ENCODE data around the gene FKBP10.
A peak's percentile ranks its signal among the peaks of the same experiment; 100 is the strongest.

FKBP10 gene

DNA sequence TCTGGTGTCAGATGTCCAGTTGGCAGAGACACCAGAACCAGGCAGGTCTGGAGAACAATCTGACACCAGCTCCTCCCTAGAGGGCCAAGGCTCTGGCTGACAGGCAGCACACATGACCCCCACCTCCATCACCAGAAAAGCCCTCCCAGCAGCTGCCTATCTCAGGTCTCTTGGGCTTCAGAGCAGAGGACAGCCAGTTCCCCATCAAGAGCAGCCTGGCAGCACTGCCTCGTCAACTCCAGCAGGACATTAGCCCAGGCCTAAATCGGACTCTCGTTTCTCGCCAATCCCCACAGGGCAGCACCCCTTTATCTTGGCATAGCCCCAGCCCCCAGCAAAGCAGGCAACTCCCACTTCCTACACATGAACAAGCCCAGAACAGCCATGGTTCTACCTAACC lies 30.7 kb upstream of the FKBP10 start:
- DNase-seq (ENCODE audit: low spot score): no peak

DNA sequence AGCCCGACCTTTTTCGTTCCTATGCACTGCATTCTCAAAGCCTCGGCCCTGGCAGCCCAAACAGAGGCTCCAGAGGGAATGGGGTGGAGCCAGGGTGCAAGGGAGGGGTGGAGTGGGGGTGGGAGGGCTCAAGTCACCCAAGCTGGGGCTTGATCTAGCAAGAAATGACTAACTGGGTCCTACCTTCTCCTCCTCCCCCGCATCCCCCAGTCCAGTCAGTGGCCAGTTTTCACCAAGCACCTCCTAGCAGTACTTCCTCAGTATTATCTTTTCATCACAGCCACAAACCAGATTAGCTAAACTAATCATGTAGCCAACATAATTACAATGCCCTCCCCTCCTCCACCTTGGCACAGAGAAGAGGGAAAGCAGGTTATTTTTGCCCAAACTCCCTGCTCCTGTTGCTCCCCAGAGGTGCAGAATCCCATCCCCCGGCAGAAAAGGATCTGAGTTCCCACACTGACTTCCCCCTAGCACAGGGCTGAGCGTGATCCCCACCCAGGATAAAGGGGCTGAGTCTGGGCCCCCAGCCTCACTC lies 28.5 kb upstream of the FKBP10 start:
- DNase-seq (ENCODE audit: low spot score): no peak

DNA sequence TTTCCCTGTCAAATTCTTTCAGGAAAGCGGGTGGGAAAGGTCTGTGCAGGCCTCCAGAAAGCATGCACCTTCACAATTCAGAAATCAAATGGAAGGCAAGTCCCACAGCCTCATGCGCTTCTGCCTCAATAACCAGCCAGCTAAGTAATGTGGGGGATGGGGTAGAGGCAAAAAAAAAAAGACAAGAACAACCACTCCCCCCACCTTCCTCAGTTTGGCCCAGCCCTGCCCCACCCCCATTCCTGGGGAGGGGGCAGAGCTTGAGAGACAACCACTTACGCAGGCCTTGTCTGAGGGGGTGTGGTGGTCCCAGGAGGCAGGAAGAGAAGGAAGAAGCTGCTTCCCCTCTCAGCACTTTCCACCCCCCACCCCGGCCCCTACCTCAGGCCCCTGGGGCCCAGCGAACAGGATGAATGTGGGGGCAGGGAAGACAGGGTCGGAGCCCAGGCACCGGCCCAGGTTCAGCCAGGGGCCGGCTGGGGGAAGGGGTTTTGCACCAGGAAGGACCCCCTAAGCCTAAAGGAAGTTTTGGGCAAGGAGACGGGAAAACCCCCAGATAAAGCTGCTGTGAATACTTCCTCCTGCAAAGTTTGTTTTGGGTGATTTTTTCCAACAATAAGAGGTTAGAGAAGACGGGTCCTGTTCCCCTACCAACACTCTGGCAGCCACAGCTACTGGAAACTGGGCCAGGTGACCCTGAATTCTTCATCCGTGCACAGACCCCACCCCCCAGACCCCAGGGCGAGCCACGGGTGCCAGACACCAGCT lies 27.5 kb upstream of the FKBP10 start:
- no peak for DNase-seq (ENCODE audit: low spot score)

DNA sequence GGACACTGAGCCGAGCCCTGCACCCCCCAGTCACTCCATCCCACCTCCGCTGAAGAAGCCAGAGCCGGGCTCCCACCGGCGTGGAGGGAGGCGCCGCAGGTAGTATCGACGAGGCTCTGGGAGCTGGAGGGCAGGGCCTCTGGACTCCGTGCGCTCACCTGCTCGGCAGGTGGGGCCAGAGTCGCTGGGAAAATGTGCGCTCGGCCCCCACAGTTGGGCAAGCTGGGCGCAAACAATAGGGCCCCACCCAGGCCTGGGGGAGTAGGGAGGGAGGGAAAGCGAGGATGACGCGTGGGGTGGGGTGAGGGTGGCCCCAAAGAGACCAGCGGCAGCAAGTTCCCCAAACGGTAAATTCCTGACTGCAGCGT lies 27.0 kb upstream of the FKBP10 start:
- peak; percentile 69 for DNase-seq (ENCODE audit: low spot score)

DNA sequence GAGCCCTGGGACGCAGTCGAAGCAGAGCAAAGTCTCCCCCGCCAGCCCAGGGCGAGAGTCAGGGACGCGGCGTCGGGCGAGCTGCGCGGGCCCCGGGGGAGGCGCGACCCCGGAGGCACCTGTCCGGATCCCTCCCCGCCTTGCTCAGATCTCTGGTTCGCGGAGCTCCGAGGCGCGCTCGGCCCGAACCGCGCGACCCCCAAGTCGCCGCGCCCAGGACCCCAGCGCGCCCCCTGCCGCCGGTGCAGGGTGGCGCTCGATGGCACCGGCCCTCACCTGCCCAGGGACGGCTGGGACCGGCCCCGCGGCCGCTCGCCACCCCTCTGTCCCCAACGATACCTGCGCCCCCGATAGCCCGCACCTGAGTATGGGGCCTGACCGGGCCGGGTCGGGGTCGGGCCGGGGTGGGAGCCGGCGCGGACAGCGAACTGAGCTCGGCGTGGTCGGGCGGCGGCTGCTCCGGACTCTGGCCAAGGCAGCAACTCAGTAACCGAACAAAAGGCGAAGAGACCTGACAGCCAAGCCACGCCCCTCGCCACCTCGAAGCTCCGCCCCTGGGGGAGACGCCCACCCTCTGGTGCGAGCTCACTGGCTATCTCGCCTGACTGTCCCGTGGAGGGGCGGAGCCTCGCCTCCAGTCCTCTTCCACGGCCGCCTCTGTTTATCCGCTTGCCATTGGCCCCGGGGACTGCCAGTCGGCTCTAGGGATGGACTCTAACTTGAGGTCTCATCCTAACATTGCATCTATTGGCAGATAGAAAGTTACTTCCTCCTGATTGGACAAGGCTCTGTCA lies 26.4 kb upstream of the FKBP10 start, which contains the start of gene JUP:
Gene JUP, minus strand, starts transcription at position 485 of the 794 bp plus-strand sequence. CDS start 14,857 bp downstream, outside the sequence.
- peak; percentile 98 for DNase-seq (ENCODE audit: low spot score)

DNA sequence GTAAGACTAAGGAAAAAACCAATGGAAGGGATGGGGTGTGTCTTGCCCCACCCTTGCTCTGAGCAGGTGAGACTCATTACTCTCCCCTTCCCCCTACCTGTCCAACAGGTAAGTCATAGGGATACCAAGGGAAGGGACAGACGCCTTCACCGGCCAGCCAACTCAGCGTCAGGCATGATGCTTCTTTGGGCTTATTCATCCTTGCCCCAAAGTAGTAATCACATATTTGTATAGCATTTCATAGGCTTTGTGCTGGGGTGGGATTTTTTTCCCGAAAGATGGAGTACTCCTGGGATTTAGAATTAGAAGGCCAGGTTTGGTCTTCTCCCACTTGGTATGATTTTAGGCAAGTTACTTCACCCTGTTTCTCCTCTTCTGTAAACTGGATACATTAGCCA lies 25.8 kb upstream of the FKBP10 start:
- no peak for DNase-seq (ENCODE audit: low spot score)

DNA sequence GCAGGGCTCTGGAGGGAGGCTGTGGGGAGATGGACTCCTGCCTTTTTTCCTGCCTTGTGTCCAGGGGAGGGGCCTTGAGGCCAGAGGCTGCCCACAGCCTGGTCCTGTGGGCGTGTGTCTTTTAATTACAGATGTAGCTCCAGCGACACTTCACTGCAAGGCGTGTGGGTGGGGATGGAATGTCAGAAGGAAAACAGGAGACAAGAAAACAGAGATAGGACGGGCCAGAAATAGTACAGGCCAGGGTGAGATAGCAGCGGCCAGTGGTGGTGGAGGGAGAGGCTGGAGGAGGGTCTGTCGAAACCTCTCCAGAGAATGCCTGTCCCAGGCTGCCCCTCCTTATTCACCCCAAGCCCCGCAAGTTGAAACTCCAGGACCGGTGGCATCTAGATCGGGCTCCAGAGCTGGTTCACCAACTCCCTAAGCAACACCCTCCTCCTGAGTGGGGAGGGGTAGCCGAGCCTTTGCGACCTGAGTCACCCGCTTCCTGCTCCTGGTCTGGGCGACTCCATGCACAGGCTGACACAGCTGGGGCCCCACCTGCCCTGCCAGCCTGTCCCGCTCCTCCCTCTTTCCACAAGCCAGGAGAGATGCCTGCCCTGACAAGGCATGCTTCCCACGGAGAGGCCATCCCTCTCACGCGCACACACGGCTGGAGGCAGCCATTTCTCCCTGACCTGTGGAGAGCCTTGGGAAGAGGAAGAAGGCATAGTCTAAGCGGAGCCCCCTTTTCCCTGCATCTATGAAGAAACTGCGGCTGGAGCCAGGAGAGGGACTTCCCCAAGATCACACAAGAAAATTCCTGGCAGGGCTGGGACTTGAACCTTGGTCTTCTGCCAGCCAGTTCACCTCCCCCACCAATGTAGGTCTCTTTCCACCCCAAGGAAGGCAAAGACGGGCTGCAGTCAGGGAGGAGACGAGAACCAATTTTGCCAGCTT lies 19.7 kb upstream of the FKBP10 start:
- DNase-seq (ENCODE audit: low spot score): peak; percentile 88

DNA sequence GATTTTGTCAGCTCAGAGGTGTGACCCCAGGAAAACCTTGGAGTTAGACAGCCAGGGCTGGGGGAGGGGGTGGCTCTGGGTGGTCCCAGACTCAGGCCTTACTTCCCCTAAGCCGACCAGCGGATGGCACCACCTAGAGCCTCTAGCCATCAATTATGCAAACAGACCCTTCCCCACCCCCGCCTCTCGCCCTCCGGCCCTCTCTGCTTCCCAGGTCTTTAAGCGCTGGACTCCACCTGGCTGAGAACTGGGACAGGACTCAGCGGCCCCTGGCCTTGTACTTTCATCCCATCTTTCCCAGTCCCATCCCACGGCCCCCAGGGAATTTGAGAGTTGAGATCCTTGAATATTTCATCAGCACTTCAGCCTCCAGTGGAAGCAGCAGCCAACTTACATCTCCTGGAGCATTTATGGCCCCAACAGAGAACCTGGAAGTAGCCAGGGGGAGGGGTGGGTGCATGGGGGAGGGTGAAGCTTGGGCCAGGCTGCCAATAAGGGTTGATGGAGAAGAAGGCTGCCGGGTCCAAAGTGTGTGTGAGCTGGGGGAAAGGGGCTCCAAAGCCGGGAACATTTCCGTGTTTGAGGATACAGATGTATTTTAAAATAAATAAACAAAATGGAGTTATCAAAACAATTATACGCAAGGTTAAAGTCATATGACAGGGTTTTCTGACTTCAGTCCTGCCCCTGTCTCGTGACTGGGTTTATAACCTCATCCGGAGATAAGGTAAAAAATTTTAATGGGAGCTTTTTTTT lies 18.8 kb upstream of the FKBP10 start:
- DNase-seq (ENCODE audit: low spot score): no peak

DNA sequence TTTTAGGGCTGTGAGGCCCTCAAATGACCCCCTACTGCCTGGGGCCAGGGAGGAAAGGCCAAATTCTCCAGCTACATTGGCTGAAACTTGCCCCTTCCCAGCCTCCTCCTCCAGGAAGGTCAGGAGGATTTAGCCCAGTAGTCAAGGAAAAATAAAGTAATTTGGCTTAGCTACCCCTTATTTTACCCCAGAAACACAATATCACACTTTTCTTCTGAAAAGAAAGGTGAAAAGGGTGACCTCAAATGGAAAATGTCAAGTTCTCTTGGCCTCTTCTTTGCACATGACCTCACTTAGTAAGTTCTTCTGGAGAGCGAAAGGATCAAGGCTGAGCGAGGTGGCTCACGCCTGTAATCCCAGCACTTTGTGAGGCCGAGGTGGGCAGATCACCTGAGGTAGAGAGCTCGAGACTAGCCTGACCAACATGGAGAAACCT lies 18.2 kb upstream of the FKBP10 start:
- no peak for DNase-seq (ENCODE audit: low spot score)

DNA sequence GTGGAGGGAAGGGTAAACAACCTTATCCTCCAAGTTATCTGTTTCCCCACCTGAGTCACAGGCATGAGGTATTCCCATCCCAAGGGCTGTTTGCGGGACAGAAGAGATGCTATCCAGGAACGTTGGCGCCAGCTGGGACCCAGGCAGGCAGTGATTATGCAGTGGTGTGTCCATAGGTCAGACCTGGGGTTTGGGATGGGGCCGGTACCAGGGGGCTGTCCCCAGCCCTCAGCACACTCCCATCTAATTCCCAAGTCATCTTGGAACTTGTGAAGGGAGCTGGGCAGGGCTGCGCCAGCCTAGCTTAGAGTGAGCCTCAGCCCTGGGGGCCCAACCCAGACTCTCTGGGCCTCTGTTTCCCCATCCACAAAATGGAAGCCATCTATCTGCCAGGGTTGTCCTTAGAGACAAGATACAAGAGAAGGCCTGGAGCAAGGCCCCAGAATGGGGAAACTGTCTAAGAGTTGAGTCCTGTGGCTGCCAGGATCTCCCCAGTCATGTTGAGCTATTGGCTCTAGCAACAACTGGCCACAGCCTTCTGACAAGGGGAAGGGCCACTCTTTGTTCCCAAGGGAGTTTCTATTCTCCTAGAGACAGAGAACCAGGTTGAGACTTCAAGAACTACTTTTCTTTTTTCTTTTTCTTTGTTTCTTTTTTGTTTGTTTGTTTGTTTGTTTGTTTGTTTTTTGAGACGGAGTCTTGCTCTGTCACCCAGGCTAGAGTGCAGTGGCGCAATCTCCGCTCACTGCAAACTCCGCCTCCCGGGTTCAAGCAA lies 16.5 kb upstream of the FKBP10 start:
- DNase-seq (ENCODE audit: low spot score): no peak

DNA sequence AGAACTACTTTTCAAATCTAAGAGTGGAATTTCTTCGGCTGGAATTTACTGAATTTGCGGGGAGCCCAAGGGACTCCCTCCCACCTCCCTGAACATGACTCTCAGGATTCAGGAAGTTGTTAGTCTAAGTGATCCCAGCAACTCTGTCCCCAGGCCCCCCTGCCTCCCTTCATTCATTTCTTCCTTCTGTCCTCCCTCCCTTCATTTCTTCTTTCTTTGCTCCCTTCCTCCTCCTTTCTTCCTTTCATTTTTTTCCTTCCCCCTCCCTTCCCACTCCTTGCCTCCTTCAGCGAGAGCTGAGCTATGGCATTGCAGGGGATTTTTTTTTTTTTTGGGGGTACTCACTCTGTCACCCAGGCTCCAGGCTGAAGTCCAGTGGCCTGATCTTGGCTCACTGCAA lies 15.4 kb upstream of the FKBP10 start:
- DNase-seq (ENCODE audit: low spot score): no peak

DNA sequence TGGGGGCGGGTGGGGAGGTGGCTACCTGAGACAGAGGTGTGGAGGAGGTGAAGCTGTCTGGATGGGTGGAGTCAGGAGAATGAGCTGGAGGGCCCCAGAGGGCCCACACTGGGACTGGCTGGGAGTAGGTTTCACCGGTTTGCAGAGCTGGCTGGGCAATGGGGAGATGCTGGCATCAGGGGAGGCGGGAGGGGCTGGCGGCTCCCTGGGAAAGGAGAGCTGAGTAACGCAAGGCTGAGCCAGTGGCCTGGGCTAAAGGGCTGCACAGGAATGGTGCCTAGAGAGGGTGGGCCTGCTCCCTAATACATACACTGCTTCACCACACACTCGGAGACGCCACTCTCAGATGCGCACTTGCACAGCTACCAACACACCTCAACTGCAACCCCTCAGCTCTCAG lies 13.4 kb upstream of the FKBP10 start:
- DNase-seq (ENCODE audit: low spot score): no peak

DNA sequence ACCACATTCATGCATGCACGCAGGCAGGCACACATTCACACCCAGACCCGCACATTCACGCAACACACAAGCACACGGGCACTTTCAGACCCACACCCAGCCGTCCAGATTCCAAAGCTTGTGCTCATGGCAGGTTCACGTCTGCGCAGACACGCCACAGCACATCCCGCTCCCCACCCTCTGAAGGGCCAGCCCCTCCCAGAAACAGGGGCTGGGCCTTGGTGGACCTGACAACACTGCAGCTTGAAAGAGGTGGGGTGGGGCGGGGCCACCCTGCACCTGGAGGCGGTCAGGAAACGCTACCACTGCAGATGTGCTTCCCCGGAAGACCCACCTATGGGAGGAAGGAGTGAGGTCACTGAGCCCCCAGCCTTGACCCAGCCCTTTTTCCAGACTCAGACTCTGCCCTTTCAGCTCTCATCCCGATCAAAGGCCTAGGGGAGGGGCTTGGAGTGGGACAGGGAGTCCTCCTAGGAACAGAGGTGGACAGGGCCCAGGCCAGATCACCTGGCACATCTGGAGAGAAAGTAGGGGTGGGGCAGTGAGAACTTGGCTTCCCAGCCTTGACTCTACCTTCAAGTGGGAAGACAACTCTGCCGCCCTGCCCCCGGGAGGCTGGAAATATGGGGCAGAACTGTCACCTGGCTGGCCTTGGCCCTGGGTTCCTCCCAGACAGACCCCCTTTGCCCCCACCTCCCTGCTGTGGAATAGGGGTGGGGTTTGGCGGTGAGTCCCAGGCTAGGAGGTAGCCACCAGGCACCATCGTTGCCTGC lies 12.0 kb upstream of the FKBP10 start:
- peak; percentile 93 for DNase-seq (ENCODE audit: low spot score)

DNA sequence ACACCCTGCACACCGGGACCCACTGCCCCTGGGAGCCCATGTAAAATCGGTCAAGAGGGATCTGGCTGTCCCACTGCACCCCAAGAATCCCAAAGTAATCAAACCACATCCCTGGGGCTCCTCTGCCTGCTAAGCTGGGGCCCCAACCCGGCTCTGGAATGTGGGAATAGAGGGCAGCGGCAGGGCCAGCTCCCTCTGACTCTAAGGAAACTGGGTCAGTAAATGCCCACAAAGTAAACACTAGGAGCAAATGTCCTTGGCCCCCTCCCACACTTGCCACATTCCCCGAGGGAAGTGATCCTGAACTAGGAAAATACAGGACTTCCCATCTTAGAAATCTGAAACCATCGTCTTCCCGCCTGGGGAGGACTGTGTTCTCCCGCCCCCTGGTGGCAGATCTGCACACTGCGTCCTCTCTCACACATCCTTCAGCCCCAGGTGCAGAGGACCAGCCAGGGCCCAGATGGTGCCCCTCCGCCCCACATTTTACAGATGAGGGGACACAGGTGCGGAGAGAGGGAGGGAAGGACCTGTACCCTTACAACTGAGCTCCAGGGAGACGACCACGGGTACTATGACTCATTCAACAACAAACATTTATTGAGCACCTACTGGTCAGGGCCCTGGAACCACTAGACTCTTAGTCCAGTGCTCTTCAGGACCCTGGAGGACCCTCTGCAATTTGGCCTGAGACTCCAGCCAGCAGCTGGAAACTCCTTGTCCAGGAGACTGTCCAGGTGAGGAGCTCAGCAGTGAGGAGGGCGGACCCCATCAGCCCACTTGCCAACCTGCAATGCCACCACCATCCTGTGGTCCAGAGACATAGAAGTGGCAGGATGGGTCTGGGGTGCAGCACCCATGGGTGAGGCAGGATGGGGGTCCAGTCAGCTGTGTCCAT lies 11.2 kb upstream of the FKBP10 start:
- DNase-seq (ENCODE audit: low spot score): peak; percentile 83

DNA sequence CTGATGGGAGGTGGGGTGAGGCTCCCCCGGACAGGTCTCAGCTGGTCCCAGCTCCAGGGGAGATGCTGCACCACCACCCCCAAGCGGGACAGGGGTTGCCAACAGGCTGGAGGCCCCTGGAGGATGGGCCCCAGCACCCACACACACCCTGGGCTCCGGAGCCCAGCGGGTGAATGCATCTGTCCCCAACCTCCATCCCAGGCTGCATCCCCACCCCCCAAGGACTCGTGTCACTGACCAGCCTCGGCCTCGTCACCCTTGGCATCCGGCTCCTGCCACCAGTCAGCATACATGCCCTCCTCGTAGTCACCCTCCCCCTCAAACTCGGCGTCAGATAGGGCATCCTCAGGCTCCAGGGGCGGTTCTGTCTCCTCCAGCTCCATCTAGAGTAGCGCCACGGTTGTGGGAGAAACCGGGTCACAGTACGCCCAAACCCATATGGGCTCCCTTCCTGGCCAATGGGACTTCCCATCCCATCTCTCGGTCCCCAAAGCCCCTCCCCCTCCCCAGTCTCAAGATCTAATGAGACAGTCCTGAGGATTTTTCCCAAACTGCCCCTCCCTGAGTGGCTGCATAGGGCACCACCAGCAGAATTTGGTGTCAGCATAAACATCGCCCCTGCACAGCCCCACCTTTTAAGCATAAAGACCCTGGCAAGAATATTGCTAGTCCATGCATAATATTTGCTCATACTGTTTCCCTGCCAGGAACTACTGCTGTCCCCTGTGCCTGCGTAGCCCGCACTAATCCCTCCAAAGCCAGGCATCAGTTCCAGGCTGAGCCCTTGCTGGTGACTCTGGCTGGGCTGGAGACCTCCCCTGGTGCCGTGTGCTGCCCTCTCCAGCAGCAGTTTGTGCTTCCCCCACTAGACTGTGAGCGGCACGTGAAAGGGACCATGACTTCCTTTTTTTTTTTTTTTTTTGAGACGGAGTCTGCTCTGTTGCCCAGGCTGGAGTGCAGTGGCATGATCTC lies 9.5 kb upstream of the FKBP10 start:
- DNase-seq (ENCODE audit: low spot score): no peak

DNA sequence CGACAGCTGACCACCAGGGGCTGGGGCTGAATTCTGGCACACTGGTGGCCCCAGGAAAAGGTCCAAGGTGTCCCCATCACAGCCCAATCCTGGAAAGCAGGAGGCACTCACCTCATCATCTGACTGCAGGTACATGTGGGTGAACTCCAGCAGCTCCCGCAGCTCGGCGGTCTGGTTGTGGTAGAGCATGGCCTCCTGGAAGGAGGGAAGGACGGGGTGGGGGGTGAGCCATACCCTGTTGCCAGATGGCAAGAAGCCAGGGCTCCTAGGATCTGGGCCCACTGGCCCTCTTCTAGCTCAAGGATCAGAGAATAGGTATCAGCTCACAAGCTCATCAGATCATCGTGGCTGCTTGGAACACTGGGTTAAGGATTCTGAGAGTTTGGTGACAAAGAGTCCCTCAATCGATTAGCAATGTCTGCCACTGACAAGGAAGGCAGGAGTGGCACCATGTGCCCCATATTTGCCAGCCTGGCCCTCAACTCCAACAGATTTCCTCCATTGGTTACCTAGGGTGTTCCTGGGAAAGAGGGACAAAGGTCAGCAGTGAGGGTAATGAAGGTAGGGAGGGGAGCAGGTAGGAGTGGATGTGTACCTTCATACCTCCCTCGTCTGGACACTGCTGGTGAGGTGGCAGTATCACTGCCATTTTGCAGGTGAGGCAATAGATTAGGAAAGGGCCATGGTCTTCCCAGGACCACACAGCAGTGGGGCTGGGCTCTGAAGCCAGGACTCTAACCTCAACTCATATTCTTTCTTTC lies 5.9 kb upstream of the FKBP10 start:
- no peak for DNase-seq (ENCODE audit: low spot score)
